ENCODE results near the gene FBXL4.

DNA sequence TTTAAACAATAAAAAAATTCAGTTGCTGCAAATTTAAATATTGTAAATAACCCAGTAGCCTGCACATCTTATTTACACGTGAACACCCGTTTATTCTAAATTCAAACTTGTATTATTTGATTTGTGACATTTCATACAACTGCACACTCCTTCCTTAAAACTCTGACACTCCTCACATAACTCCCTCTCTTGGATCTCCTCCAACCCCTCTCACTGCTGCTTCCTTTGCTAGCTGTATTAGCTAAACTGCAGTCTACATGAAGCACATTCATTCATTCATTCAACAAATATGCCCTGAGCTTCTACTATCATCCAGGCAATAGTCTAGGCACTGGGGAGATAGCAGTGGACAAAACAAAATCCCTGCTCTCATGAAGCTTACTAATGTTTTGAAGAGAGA, 47.0 kb downstream of the FBXL4 start:
- no peak for TF ChIP-seq SIN3A (IDR thresholded peaks at IDR 0.05; ENCODE audit: low read depth, low read length)
- TF ChIP-seq, protein P1, sequence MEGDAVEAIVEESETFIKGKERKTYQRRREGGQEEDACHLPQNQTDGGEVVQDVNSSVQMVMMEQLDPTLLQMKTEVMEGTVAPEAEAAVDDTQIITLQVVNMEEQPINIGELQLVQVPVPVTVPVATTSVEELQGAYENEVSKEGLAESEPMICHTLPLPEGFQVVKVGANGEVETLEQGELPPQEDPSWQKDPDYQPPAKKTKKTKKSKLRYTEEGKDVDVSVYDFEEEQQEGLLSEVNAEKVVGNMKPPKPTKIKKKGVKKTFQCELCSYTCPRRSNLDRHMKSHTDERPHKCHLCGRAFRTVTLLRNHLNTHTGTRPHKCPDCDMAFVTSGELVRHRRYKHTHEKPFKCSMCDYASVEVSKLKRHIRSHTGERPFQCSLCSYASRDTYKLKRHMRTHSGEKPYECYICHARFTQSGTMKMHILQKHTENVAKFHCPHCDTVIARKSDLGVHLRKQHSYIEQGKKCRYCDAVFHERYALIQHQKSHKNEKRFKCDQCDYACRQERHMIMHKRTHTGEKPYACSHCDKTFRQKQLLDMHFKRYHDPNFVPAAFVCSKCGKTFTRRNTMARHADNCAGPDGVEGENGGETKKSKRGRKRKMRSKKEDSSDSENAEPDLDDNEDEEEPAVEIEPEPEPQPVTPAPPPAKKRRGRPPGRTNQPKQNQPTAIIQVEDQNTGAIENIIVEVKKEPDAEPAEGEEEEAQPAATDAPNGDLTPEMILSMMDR (IDR thresholded peaks at IDR 0.05 in 2 of 3, conservative IDR thresholded peaks at IDR 0.05 in 1 of 3; ENCODE audit: control insufficient read depth in 2 of 3, extremely low read depth in 1 of 3, insufficient read depth in 1 of 3, low read depth in 3 of 3, low read length in 3 of 3) = no peak
- TF ChIP-seq EED (IDR thresholded peaks at IDR 0.05; ENCODE audit: low read depth) = no peak
- no peak for TF ChIP-seq POLR2AphosphoS5 (IDR thresholded peaks at IDR 0.05; ENCODE audit: low read length)
- no peak for TF ChIP-seq ZSCAN29 (IDR thresholded peaks at IDR 0.05)
- TF ChIP-seq, protein P2, sequence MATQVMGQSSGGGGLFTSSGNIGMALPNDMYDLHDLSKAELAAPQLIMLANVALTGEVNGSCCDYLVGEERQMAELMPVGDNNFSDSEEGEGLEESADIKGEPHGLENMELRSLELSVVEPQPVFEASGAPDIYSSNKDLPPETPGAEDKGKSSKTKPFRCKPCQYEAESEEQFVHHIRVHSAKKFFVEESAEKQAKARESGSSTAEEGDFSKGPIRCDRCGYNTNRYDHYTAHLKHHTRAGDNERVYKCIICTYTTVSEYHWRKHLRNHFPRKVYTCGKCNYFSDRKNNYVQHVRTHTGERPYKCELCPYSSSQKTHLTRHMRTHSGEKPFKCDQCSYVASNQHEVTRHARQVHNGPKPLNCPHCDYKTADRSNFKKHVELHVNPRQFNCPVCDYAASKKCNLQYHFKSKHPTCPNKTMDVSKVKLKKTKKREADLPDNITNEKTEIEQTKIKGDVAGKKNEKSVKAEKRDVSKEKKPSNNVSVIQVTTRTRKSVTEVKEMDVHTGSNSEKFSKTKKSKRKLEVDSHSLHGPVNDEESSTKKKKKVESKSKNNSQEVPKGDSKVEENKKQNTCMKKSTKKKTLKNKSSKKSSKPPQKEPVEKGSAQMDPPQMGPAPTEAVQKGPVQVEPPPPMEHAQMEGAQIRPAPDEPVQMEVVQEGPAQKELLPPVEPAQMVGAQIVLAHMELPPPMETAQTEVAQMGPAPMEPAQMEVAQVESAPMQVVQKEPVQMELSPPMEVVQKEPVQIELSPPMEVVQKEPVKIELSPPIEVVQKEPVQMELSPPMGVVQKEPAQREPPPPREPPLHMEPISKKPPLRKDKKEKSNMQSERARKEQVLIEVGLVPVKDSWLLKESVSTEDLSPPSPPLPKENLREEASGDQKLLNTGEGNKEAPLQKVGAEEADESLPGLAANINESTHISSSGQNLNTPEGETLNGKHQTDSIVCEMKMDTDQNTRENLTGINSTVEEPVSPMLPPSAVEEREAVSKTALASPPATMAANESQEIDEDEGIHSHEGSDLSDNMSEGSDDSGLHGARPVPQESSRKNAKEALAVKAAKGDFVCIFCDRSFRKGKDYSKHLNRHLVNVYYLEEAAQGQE (IDR thresholded peaks at IDR 0.05; ENCODE audit: low read depth, low read length) = no peak
- TF ChIP-seq HDAC6 (IDR thresholded peaks at IDR 0.05; ENCODE audit: unreplicated experiment) = no peak
- TF ChIP-seq JUND (IDR thresholded peaks at IDR 0.05; ENCODE audit: low read depth, low read length) = no peak
- no peak for TF ChIP-seq SP1 (IDR thresholded peaks at IDR 0.05; ENCODE audit: low read depth, low read length)
- TF ChIP-seq, protein P3, sequence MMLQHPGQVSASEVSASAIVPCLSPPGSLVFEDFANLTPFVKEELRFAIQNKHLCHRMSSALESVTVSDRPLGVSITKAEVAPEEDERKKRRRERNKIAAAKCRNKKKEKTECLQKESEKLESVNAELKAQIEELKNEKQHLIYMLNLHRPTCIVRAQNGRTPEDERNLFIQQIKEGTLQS (IDR thresholded peaks at IDR 0.05; ENCODE audit: borderline replicate concordance, extremely low read depth, low read depth, low read length) = no peak
- TF ChIP-seq WRNIP1 (IDR thresholded peaks at IDR 0.05; ENCODE audit: borderline replicate concordance, low read depth, low read length) = no peak
- TF ChIP-seq EZH2 (IDR thresholded peaks at IDR 0.05; ENCODE audit: borderline replicate concordance, control insufficient read depth, low read depth, low read length) = no peak
